ENCODE results near the gene LMO7. TPM values are rescaled to one million over a fixed set of nuclear protein-coding genes. Genes with fewer than 3 reads are reported as not detected.

LMO7 gene
- total RNA-seq, 1 donor from 2014 or later, result 12.3 TPM

DNA sequence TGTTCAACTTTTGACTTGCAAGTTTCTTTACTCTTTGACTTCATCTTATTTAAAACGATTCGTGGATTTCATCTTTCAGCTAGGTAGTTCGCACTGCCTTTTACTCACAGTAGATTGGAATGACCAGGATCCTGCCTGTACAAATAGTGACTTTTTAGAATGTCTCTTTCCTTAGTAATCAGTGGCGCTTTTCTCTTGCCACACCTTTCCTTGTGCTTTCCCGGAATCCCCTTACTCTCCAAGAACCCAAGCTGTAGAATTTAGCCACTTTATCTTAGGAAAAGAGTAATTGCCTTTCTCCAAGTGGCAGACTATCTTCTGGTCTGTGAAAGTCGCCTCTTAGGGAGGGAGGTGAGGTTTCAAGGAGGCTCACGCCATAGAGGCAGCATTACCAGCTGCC is 123.4 kb downstream of the LMO7 start:
- TF ChIP-seq, protein P1, sequence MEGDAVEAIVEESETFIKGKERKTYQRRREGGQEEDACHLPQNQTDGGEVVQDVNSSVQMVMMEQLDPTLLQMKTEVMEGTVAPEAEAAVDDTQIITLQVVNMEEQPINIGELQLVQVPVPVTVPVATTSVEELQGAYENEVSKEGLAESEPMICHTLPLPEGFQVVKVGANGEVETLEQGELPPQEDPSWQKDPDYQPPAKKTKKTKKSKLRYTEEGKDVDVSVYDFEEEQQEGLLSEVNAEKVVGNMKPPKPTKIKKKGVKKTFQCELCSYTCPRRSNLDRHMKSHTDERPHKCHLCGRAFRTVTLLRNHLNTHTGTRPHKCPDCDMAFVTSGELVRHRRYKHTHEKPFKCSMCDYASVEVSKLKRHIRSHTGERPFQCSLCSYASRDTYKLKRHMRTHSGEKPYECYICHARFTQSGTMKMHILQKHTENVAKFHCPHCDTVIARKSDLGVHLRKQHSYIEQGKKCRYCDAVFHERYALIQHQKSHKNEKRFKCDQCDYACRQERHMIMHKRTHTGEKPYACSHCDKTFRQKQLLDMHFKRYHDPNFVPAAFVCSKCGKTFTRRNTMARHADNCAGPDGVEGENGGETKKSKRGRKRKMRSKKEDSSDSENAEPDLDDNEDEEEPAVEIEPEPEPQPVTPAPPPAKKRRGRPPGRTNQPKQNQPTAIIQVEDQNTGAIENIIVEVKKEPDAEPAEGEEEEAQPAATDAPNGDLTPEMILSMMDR (IDR thresholded peaks at IDR 0.05; ENCODE audit: insufficient read depth, low read length, poor library complexity, severe bottlenecking), result no peak
- Histone ChIP-seq H3K27me3 (ENCODE audit: control insufficient read depth, insufficient read depth, low read length) (no peaks in the 10 kb centered on the region), H3K36me3 (ENCODE audit: control insufficient read depth, insufficient read depth, low read length) (no peaks in the 10 kb centered on the region), H3K4me3 (ENCODE audit: low read depth, low read length) (no peak overlapping the region)
- no peak for DNase-seq (ENCODE audit: low read depth)

DNA sequence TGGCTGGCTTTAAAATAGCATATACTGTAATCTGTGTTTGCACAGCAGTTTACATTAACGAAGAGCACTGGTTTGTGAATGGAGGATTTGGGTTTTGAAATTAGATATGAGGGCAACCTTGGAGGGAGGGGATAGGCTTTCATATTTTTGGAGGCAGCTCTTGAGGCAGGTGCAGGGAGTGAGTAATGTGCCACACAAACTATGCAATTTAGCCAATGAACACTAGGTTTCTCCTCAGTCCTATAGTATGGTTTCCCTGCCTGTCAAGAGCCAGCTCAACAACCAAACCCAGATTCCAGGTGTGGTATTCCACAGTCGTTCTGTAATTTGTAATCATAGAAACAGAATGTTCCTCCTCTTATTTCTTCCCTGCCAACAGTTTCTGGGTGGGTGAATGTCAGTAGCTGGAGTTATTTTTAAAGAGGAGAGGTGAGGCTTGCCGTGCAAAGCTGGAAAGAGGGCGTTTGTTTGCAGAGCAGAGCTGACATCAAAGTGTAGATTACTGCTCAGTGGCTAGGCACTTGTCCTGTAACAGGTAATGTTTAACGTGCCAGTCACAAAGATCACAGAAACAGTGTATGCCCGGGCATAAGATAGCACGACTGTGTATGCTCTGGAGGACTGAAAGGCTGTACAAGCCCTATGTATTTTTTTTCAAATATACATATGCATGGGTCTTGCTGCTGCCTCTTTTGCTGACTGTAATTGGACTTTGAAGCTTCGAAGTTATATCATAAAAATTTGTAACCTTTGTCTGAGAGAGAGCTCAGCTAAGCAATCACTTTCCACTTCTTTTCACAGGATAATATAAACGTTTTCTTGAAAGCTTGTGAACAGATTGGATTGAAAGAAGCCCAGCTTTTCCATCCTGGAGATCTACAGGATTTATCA is 124.2 kb downstream of the LMO7 start:
- DNase-seq (ENCODE audit: low read depth), result no peak
- peak overlapping the region; percentile 16 for H3K4me3 ChIP-seq (ENCODE audit: low read depth, low read length)
- no peaks in the 10 kb centered on the region for H3K36me3 ChIP-seq (ENCODE audit: control insufficient read depth, insufficient read depth, low read length)
- TF ChIP-seq, protein P1 (IDR thresholded peaks at IDR 0.05; ENCODE audit: insufficient read depth, low read length, poor library complexity, severe bottlenecking), result peak; percentile 18
- no peaks in the 10 kb centered on the region for H3K27me3 ChIP-seq (ENCODE audit: control insufficient read depth, insufficient read depth, low read length)

DNA sequence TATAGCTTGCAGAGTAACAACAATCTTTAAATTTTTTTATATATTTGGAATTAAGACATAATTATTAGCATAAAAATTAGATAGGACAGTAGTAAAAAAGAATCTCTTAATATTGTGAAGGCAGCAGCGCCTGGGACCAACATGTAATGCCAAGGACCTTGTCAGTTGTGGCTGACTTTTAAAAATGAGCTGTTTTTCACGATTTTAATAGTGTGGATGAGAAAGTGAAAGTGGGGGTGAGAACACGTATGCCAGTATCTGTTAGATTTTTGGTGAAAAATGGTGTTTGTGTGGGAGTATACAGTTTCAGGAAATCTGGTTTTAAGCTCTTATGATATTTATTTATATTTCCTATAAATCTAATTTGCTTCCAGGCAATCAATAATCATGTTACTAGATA is 125.2 kb downstream of the LMO7 start:
- TF ChIP-seq, protein P1 (IDR thresholded peaks at IDR 0.05; ENCODE audit: insufficient read depth, low read length, poor library complexity, severe bottlenecking), result no peak
- Histone ChIP-seq H3K4me3 (ENCODE audit: low read depth, low read length) (peak overlapping the region; percentile 22), H3K27me3 (ENCODE audit: control insufficient read depth, insufficient read depth, low read length) (no peaks in the 10 kb centered on the region), H3K36me3 (ENCODE audit: control insufficient read depth, insufficient read depth, low read length) (no peaks in the 10 kb centered on the region)
- no peak for DNase-seq (ENCODE audit: low read depth)

DNA sequence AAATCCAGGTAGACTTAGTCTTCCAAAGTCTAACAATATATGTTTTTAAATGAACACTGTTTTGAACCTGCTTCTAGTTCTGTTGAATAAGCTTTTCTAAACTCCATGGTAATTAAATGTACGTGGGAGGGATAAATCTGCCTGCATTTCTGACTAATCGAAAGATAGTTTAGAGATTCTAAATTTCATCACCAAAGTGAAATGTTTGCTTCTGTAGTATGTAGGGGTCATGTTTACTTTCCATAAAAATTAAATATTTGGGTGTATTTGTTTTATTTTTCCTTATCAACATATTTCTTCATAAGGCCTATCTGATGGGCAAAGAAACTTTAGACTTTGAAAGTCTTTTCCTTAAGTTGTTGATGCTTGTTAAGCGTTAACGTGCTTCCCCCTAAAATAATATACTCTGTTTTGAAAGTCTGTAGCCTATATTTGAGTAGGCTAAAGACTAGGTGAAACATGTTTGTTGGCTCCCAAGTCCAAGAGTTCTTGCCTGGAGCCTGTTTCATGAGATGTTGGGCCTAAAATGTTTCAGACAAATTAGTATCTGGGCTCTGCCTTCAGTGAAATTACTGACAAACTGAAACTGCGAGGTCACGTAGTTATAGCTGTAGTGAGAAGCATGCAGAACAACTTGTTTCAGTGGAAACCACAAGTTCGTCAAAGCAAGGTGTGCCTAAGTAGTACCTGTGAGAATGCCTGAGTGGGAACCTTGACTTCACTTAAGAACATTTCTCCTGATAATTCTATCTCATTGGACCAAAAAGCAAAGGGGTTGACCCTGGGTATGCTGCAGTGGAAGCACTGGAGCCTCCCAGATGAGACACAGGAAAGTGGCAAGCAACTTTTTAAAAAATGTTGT is 126.2 kb downstream of the LMO7 start:
- DNase-seq (ENCODE audit: low read depth), result peak; percentile 29
- H3K36me3 ChIP-seq (ENCODE audit: control insufficient read depth, insufficient read depth, low read length), result no peaks in the 10 kb centered on the region
- H3K27me3 ChIP-seq (ENCODE audit: control insufficient read depth, insufficient read depth, low read length), result no peaks in the 10 kb centered on the region
- TF ChIP-seq, protein P1 (IDR thresholded peaks at IDR 0.05; ENCODE audit: insufficient read depth, low read length, poor library complexity, severe bottlenecking), result no peak
- no peak overlapping the region for H3K4me3 ChIP-seq (ENCODE audit: low read depth, low read length)

DNA sequence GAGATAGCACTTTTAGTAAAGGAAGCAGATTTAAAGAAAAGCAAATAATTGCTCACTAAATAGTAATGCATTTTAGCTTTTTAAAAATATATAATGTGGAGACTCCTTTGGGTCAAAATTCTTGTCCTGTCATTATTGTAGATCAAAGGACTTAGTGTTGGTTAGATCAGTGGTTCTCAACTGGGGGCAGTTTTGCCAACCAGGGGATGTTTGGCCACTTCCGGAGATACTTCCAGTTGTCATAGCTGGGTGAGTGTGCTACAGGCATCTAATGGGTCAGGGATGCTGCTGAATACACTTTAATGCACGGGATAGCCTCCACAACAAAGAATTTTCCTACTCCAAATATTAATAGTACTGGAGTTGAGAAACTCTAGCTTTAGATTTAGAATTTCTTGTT is 126.8 kb downstream of the LMO7 start:
- no peak for DNase-seq (ENCODE audit: low read depth)
- TF ChIP-seq, protein P1 (IDR thresholded peaks at IDR 0.05; ENCODE audit: insufficient read depth, low read length, poor library complexity, severe bottlenecking), result no peak
- no peak overlapping the region for H3K4me3 ChIP-seq (ENCODE audit: low read depth, low read length)

More for the DNA sequence above, 126.8 kb downstream of the LMO7 start:
- Histone ChIP-seq H3K36me3 (ENCODE audit: control insufficient read depth, insufficient read depth, low read length) (no peaks in the 10 kb centered on the region), H3K27me3 (ENCODE audit: control insufficient read depth, insufficient read depth, low read length) (no peaks in the 10 kb centered on the region)

All from kidney epithelial cell (primary cell).